OCI-LY1 (cell line): ENCODE results near the gene DGKG.

Source experiments
- CTCF ChIP-seq: fragments of 200-600 bp; sonication (generic), shearing (Covaris generic); IDR thresholded peaks from 2 replicates; pipeline ENCODE4 v1.5.1; 2017; ENCODE audit warnings: mild to moderate bottlenecking, antibody characterized with exemption, low read length, moderate library complexity, mixed read lengths
- EZH2 ChIP-seq: fragments of 200-600 bp; sonication (generic), shearing (Covaris generic); IDR thresholded peaks from 2 replicates; pipeline ENCODE4 v1.8.0; 2017; ENCODE audit warnings: borderline replicate concordance, mixed run types, mild to moderate bottlenecking, antibody characterized with exemption, low read length, moderate library complexity, mixed read lengths

DNA sequence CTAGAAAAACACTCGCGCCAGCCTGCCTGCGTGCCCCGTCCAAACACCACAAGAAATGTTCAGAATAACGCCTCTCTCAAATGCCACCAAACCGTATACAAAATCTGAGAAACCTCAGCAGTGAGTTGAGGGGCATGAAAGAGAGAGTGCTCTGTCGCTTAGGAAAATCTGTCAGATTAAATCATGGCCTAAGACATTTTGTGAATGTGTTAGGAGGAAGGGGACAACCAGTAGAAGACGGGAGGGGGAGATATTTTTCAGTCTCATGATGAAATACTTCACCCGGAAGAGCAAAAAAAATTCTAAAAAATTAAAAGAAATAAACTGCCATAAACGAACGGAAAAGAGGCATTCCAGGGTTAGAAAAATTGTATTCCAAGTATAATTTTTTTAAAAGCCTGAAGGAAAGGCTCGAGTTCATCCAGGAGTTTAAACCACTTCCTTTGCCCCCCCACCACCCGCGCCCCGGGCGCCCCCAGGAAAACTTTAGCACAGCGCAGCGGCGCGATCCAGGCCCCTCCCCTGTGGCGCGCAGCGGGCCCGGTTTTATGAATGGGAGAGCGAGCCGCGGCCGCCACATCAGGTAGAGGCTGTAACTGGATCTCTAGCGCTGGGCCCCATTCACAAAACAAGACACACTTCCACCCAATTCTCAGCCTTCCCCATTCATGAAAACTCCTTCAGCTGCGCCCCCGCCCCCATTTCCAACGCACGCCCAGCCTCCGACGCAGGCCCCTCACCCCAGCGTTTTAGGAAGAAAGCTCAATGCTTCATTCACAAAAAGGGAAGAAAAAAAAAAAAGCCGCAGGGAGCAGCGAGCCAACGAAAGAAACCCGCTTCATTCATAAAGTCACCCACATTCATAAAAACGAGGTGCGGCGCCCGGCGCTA lies 254.6 kb downstream of the DGKG start:
- TF ChIP-seq EZH2 (no peak), CTCF (no peak)
